ENCODE measurements around the gene SRGAP1.
"Not testable (repeated sequence)": the region's sequence is repeated elsewhere in the genome, so short reads cannot be mapped to it uniquely, and the experiment has no call there.

The SRGAP1 gene

GRCh38 chr12:64010069-64010686 is 165.7 kb downstream of the SRGAP1 start:
- DNase-seq: no peak

- no peak for DNase-seq
These were observed 172.0 kb downstream of the SRGAP1 start for GRCh38 chr12:64016521-64016920.

DNA sequence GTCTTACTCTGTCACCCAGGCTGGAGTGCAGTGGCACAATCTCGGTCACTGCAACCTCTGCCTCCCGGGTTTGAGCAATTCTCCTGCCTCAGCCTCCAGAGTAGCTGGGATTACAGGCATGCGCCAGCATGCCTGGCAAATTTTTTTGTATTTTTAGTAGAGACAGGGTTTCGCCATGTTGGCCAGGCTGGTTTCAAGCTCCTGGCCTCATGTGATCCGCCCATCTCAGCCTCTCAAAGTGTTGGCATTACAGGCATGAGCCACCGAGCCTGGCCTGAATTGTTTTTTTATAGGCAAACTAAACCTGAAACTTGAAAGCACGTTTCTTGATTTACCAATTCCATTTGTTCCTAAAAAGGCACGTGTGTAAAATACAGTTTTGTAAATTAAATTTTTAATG is 173.6 kb downstream of the SRGAP1 start:
- not testable (repeated sequence) for DNase-seq

DNA sequence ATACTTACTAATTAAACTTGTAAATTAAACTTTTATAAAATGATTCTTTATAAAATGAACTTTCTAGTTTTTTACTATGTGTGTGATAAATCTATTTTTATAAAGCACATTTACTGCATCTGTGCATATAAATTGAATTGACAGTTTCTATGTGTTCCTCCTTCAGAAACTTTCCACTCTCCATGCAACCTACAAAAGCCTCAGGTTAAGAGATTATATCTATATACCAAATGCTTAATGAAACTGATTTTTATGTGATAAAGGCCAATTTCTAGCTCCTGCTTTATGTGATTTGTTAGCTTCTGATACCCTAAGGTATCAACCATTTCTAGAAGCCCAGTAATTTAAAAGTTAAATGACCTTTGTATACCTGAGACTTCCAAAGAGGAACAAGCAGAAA is 174.0 kb downstream of the SRGAP1 start:
- DNase-seq: no peak

- no peak for DNase-seq
These were observed 174.6 kb downstream of the SRGAP1 start for GRCh38 chr12:64019101-64019500.

- DNase-seq: no peak
These were observed 175.2 kb downstream of the SRGAP1 start for GRCh38 chr12:64019654-64020053.

GRCh38 chr12:64025174-64025958 is 180.9 kb downstream of the SRGAP1 start:
- DNase-seq: no peak

DNA sequence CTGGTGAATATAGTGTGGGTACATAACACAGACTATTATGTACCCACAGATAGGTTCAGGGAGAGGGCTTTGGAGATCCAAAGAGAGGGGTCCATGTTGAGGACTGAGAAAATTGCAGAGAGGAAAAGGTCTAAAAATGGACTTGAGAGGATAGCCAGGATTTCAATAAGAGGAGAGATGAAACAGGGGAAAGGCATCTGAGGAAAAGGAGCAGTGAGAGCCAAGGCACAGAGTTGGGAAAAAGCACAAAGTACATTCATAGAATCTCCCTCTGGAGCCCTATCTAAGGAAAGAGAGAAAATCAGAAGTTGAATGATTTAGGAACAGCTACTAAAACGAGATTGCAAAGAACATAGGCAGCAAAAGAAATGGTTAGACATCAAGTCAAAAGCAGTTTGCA is 182.8 kb downstream of the SRGAP1 start:
- DNase-seq: no peak

DNA sequence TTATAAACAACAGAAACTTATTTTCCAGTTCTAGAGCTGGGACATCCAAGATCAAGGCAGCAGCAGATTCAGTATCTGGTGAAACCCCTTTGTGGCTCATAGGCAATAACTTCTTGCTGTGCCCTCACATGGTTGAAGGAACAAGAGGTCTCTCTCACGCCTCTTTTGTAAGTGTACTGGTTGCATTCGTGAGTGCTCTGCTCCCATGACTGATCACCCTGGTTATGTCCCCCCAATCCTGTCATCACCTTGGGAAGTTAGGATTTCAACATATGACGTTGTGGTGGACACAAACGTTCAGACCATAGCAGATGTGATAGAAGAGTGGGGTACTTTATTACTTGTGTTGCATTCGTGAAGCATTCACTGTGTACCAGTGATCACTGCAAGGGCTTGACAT is 184.0 kb downstream of the SRGAP1 start:
- no peak for DNase-seq

DNA sequence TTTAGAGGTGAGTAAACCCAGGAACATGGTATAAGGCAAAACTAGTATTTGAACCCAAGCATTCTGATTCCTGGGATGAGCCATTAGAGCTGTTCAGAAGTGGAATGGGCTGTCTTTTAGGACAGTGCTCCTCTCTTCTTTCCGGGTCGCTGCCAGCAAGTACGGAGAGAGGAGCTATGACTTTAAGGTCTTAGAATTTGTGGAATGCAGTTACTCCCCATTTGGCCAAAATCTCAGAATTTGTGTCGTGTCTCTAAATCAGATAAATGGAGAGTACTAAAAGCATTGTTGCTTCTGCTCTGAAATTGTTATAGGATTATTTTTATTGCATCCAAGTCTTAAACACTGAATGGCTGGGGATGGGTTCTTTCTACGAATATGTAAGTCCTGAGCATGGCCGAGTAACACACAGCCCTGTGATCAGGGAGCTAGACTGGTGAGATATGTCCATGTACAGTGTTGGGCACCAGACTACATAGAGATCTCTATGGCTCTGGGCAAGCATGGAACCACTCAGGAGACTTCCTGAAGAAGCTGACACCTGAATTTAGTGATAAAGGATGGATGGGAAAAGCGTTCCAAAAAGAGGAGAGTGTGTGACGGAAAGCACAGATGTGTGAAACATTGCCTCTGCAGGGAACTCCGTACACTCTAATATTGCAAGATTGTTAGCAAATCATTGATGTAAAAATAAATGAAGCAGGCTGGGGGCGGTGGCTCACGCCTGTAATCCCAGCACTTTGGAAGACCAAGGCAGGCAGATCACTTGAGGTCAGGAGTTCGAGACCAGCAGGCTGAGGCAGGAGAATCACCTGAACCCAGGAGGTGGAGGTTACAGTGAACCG is 184.7 kb downstream of the SRGAP1 start:
- no peak for DNase-seq

DNA sequence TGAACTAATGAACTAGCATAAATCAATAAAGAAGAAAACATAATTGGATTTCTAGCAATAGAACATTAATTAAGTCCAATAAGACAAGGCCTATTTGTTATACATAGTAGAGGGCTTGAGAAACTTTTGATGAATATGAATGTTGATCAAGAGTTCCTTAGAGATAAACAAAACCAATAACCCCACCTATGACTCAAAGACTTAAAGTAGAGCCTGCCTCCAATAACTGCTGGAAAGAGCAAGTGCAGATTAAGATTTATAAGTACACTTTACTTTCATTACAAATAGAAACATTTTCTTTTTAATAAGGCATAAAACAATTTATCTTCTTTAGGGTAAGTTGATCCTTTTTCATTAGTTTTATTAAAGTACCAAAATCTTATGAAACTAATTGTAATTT is 185.7 kb downstream of the SRGAP1 start:
- DNase-seq: no peak

DNA sequence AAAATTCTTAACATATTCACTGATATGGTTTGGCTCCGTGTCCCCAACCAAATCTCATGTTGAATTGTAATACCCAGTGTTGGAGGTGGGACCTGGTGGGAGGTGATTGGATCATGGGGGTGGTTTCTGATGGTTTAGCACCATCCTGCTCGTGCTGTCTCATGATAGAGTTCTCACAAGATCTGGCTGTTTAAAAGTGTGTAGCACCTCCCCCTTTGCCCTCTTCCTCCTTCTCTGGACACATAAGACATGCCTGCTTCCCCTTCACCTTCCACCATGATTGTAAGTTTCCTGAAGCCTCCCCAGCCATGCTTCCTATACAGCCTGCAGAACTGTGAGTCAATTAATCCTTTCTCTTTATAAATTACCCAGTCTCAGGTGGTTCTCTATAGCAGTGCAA is 189.6 kb downstream of the SRGAP1 start:
- DNase-seq: not testable (repeated sequence)

GRCh38 chr12:64034901-64035576 is 190.5 kb downstream of the SRGAP1 start:
- DNase-seq: no peak

GRCh38 chr12:64036414-64036813 is 191.9 kb downstream of the SRGAP1 start:
- DNase-seq: no peak

GRCh38 chr12:64039281-64039871 is 194.9 kb downstream of the SRGAP1 start:
- peak in 2 of 14 donors; percentile 4 to 5 for DNase-seq

DNA sequence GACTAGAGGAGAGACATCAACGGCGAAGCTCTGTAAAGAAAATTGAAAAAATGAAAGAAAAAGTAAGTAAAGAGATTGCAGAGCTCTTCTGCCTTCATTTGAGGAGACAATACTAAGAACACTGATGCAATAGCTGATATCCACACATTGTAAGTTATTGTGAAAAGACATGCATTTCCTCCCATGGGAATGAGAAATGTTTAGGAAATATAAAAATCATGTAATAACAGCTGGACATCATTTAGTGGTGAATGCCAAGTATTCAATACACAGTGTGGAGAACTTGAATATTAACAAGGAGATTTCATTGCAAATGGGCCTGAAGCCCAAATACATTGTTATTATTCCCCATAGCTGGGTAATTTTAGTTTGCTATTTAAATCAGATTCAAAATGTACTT is 198.4 kb downstream of the SRGAP1 start:
- no peak for DNase-seq

- no peak for DNase-seq
These were observed 199.7 kb downstream of the SRGAP1 start for GRCh38 chr12:64044191-64044590.

DNA sequence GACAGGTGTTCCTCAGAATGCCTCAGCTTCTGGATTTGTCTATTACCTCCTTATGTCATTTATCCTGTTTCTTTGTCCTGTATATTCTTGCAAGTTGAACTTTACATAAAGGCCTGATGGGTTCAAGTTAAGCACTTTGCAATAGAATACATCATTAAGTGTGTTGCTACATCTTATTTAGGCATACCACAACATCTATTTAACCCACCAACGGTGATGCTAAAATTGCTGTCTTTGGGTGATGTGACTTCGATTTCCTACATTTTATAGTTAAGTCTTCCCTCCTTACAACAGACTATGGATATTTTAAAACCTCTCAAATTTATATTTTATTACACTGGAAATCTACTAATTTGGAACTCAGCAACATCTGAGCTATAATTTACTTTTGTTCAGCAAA is 206.6 kb downstream of the SRGAP1 start:
- DNase-seq: no peak

DNA sequence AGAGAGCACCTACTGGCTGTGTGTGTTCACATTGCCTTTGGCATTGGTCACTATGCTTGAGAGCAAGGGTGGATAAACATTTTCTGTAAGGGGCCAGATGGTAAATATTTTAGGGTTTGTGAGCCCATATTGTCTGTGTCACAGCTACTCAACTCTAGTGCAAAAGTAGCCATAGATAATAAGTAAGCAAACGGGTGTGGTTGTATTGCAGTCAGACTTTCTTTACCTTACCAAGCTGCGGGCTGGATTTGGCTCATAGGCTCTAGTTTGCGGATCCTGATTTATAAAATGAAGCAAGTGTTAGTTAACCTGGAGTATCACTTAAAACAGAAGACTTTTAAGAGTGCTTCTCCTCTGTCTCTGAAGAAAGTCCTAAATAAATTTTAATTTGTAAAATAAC is 208.6 kb downstream of the SRGAP1 start:
- DNase-seq: no peak

GRCh38 chr12:64054079-64054520 is 209.6 kb downstream of the SRGAP1 start:
- no peak for DNase-seq

DNA sequence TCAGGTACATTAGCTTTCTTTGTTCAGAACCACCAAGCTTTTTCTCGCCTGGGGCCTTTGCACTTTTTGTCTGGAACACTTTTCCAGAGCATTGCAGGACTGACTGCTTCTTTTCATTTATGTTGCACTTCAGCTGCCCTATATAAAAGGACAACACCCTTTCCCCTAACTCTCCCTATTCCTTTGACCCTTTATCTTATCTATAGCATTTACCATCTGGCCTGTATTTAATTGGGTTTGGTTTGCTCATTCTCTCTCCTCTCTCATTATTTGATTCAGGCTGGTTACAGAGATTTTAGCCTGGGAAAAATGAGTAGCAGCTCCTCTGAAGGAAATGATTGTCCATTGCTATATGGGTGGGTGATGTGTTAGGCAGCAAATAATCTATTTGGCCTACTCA is 212.2 kb downstream of the SRGAP1 start:
- no peak for DNase-seq

DNA sequence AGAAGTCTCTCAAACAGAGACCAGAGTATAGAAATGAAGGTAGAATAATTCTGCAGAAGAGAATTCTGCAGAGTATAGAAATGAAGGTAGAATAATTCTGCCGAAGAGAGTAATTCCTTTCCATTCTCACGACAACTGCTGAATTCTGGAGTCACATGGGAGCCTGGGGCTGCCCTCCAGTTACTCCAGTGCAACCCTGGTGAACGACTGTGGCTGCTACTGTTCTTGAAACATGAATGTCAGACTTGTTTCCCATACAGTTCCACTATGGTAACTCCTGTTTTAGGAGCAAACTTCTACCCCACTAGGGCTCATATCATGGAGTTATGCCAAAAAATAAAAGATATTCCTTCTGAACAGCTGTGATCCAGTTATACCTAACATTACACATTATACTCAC is 213.2 kb downstream of the SRGAP1 start:
- no peak for DNase-seq
